HepG2 (cell line): ENCODE measurements around the gene CBX5. TPM values are rescaled to one million over a fixed set of nuclear protein-coding genes. Genes with fewer than 3 reads are reported as not detected.
A peak's percentile ranks its signal among the peaks of the same experiment; 100 is the strongest.

ENCODE experiments used
- E2F2 ChIP-seq: sonication (generic); formaldehyde crosslinking; IDR thresholded peaks from 2 replicates; pipeline ENCODE4 v1.4.0; 2020; ENCODE audit warnings: missing genetic modification reagents, borderline replicate concordance
- FOSL1 ChIP-seq: sonication (generic); formaldehyde crosslinking; IDR thresholded peaks from 2 replicates; pipeline ENCODE4 v1.9.0; 2021; ENCODE audit warnings: missing genetic modification reagents, borderline replicate concordance
- FOXA1 ChIP-seq, 2 experiments: fragments of 450-650 bp in 1 of 2; sonication (generic) in 1 of 2; formaldehyde crosslinking in 1 of 2; IDR thresholded peaks; 2 replicates each; pipeline versions ENCODE4 v1.4.0 to v1.6.1; 2016 to 2020; ENCODE audit warnings: missing genetic modification reagents in 1 of 2
- FOXC1 ChIP-seq: sonication (generic); formaldehyde crosslinking; IDR thresholded peaks from 2 replicates; pipeline ENCODE4 v1.8.0; 2022; ENCODE audit warnings: mild to moderate bottlenecking, missing genetic modification reagents, borderline replicate concordance
- GTF3A ChIP-seq: sonication (generic); formaldehyde crosslinking; conservative IDR thresholded peaks from 2 replicates; pipeline ENCODE4 v1.4.0; 2020; ENCODE audit warnings: mild to moderate bottlenecking, missing genetic modification reagents
- KAT7 ChIP-seq: IDR thresholded peaks from 2 replicates; pipeline ENCODE4 v1.6.1; 2018; ENCODE audit warnings: borderline replicate concordance, missing compliant biosample characterization
- KDM3A ChIP-seq: IDR thresholded peaks from 2 replicates; pipeline ENCODE4 v1.6.1; 2018; ENCODE audit warnings: low read depth, missing compliant biosample characterization
- MEIS1 ChIP-seq: sonication (generic); formaldehyde crosslinking; IDR thresholded peaks from 2 replicates; pipeline ENCODE4 v1.9.0; 2021; ENCODE audit warnings: mild to moderate bottlenecking, missing genetic modification reagents, moderate library complexity, borderline replicate concordance
- NR2F2 ChIP-seq: IDR thresholded peaks from 2 replicates; pipeline ENCODE4 v1.6.1; 2012; ENCODE audit warnings: low read depth, inconsistent platforms, borderline replicate concordance
- PHB2 ChIP-seq: fragments of 450-650 bp; IDR thresholded peaks from 2 replicates; pipeline ENCODE4 v1.6.1; 2018; ENCODE audit not compliant: partially characterized antibody
- PHF21A ChIP-seq: sonication (generic); formaldehyde crosslinking; IDR thresholded peaks from 2 replicates; pipeline ENCODE4 v1.5.0; 2020; ENCODE audit warnings: mild to moderate bottlenecking, missing genetic modification reagents
- RELA ChIP-seq: sonication (generic); formaldehyde crosslinking; IDR thresholded peaks from 2 replicates; pipeline ENCODE4 v1.4.0; 2020; ENCODE audit warnings: missing genetic modification reagents
- SKI ChIP-seq: fragments of 450-650 bp; IDR thresholded peaks from one replicate; pipeline ENCODE4 v1.6.1; 2018; ENCODE audit warnings: mild to moderate bottlenecking; ENCODE audit not compliant: partially characterized antibody
- SNAI1 ChIP-seq: sonication (generic); formaldehyde crosslinking; IDR thresholded peaks from 2 replicates; pipeline ENCODE4 v1.5.0; 2020; ENCODE audit warnings: mild to moderate bottlenecking, missing genetic modification reagents, borderline replicate concordance
- SOX5 ChIP-seq: IDR thresholded peaks from 2 replicates; pipeline ENCODE4 v1.6.1; 2016; ENCODE audit warnings: borderline replicate concordance
- SP5 ChIP-seq: IDR thresholded peaks from 2 replicates; pipeline ENCODE4 v1.6.1; 2016; ENCODE audit warnings: low read depth, borderline replicate concordance
- ZNF232 ChIP-seq: sonication (generic); formaldehyde crosslinking; IDR thresholded peaks from 2 replicates; pipeline ENCODE4 v1.4.0; 2020; ENCODE audit warnings: missing genetic modification reagents, borderline replicate concordance
- ZNF280B ChIP-seq: sonication (generic); formaldehyde crosslinking; IDR thresholded peaks from 2 replicates; pipeline ENCODE4 v1.5.0; 2020; ENCODE audit warnings: missing genetic modification reagents, mild to moderate bottlenecking, borderline replicate concordance
- ZNF33A ChIP-seq: sonication (generic); formaldehyde crosslinking; IDR thresholded peaks from 2 replicates; pipeline ENCODE4 v1.5.1; 2020; ENCODE audit warnings: missing genetic modification reagents, mild to moderate bottlenecking, moderate library complexity, borderline replicate concordance
- ZNF446 ChIP-seq: sonication (generic); formaldehyde crosslinking; IDR thresholded peaks from 2 replicates; pipeline ENCODE4 v1.5.0; 2020; ENCODE audit warnings: mild to moderate bottlenecking, missing genetic modification reagents
- ZNF580 ChIP-seq: IDR thresholded peaks from 2 replicates; pipeline ENCODE4 v1.6.1; 2016; ENCODE audit warnings: low read depth, borderline replicate concordance
- ZNF7 ChIP-seq: IDR thresholded peaks from 2 replicates; pipeline ENCODE4 v1.6.1; 2016; ENCODE audit warnings: missing biosample characterization, missing genetic modification reagents
- ZNF761 ChIP-seq: sonication (generic); formaldehyde crosslinking; conservative IDR thresholded peaks from 2 replicates; pipeline ENCODE4 v1.4.0; 2020; ENCODE audit warnings: mild to moderate bottlenecking, missing genetic modification reagents
- ZUFSP ChIP-seq: sonication (generic); formaldehyde crosslinking; IDR thresholded peaks from 2 replicates; pipeline ENCODE4 v1.9.0; 2021; ENCODE audit warnings: missing genetic modification reagents, mild to moderate bottlenecking, borderline replicate concordance
- polyA plus RNA-seq, 8 experiments: library from polyadenylated mRNA; depleted of rRNA in 3 of 8; stranded (reverse) in 7 of 8; unstranded in 1 of 8; fragments of >200 nt; fragmentation: Illumina TruSeq in 4 of 8; extraction: Trizol in 4 of 8; gene quantifications; 2 replicates each; pipeline versions ENCODE4 v1.2.1 to v1.2.3, GENCODE V29; 2011 to 2016; ENCODE audit warnings: low read depth in 4 of 8, missing spikeins in 1 of 8, mixed read lengths in 1 of 8; ENCODE audit not compliant: insufficient read depth in 1 of 8
- total RNA-seq, 5 experiments: library from RNA; depleted of rRNA; stranded (reverse); fragments of >200 nt; fragmentation: Illumina TruSeq; extraction: Trizol; gene quantifications; 2 replicates each; pipeline ENCODE4 v1.2.3, GENCODE V29; 2016; ENCODE audit warnings: low read depth in 1 of 5
- TF ChIP-seq, protein P1 (sequence below): sonication (generic); formaldehyde crosslinking; IDR thresholded peaks from 2 replicates; pipeline ENCODE4 v1.4.0; 2020; ENCODE audit warnings: missing genetic modification reagents, mild to moderate bottlenecking, borderline replicate concordance

CBX5 gene
- total and polyA plus RNA-seq, 2 of the 13 experiments (the other 11 are each of a cell fraction or from before 2014, with no cell fraction given): 16.0 to 22.2 TPM

GRCh38 chr12:54301428-54302048, 21.6 kb upstream of the CBX5 start (continued):
- TF ChIP-seq SOX5: peak; percentile 57; the same call in 1 of the 2 replicates
- peak; percentile 4; the same call in 1 of the 2 replicates for TF ChIP-seq GTF3A (CRISPR knock-in tag)
- no peak for TF ChIP-seq SKI
- no peak for TF ChIP-seq RELA (CRISPR knock-in tag)
- no peak for TF ChIP-seq FOSL1 (CRISPR knock-in tag)
- no peak for TF ChIP-seq ZUFSP
- TF ChIP-seq KAT7: no peak
- TF ChIP-seq ZNF446: no peak
- TF ChIP-seq E2F2: no peak
- no peak for TF ChIP-seq SNAI1 (CRISPR knock-in tag)
- TF ChIP-seq KDM3A (CRISPR knock-in tag): no peak
- TF ChIP-seq ZNF7 (CRISPR knock-in tag): no peak
- peak; percentile 68; the same call in 1 of the 2 replicates for TF ChIP-seq NR2F2
- no peak for TF ChIP-seq ZNF761 (CRISPR knock-in tag)
- no peak for TF ChIP-seq PHB2
- no peak for TF ChIP-seq ZNF280B (CRISPR knock-in tag)
- TF ChIP-seq, protein P1, sequence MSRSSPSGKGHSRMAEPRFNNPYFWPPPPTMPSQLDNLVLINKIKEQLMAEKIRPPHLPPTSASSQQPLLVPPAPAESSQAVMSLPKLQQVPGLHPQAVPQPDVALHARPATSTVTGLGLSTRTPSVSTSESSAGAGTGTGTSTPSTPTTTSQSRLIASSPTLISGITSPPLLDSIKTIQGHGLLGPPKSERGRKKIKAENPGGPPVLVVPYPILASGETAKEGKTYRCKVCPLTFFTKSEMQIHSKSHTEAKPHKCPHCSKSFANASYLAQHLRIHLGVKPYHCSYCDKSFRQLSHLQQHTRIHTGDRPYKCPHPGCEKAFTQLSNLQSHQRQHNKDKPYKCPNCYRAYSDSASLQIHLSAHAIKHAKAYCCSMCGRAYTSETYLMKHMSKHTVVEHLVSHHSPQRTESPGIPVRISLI: peak; percentile 55; the same call in 1 of the 2 replicates
- TF ChIP-seq FOXA1 (IDR thresholded peaks at IDR 0.05): no peak
- TF ChIP-seq FOXA1 (CRISPR knock-in tag; IDR thresholded peaks at IDR 0.05): 0 out of 2 replicates have a peak, but pooled peaks have one; percentile 2
- no peak for TF ChIP-seq ZNF232 (CRISPR knock-in tag)
- TF ChIP-seq PHF21A (CRISPR knock-in tag): peak; percentile 59; the same call in 1 of the 2 replicates
- TF ChIP-seq ZNF580: no peak
- no peak for TF ChIP-seq ZNF33A (CRISPR knock-in tag)
- no peak for TF ChIP-seq FOXC1 (CRISPR knock-in tag)
- no peak for TF ChIP-seq MEIS1 (CRISPR knock-in tag)
- peak; percentile 88 for TF ChIP-seq SP5
